NB4 (cell line): ENCODE measurements around the gene DGKG.

Experiments used
- CTCF ChIP-seq: IDR thresholded peaks from one replicate; pipeline ENCODE4 v1.5.1; 2012; ENCODE audit warnings: low read depth, low read length
- POLR2A ChIP-seq: IDR thresholded peaks from 2 replicates; pipeline ENCODE4 v1.6.1; 2011; ENCODE audit warnings: mild to moderate bottlenecking; ENCODE audit not compliant: insufficient read length; ENCODE audit errors: extremely low read depth
- TF ChIP-seq, protein P1 (sequence below): IDR thresholded peaks from 2 replicates; pipeline ENCODE4 v1.6.1; 2011; ENCODE audit warnings: low read depth, low read length

- TF ChIP-seq POLR2A, result no peak
- no peak for TF ChIP-seq CTCF
- TF ChIP-seq, protein P1, sequence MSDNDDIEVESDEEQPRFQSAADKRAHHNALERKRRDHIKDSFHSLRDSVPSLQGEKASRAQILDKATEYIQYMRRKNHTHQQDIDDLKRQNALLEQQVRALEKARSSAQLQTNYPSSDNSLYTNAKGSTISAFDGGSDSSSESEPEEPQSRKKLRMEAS, result no peak
Observed at GRCh38 chr3:186352369-186352768, 9.7 kb downstream of the DGKG start.
